Measurements from ENCODE around the gene SEC23IP. TPM values are rescaled to one million over a fixed set of nuclear protein-coding genes. Genes with fewer than 3 reads are reported as not detected.

The SEC23IP gene
- total RNA-seq, 1 donor from 2014 or later, result 86.2 TPM

DNA sequence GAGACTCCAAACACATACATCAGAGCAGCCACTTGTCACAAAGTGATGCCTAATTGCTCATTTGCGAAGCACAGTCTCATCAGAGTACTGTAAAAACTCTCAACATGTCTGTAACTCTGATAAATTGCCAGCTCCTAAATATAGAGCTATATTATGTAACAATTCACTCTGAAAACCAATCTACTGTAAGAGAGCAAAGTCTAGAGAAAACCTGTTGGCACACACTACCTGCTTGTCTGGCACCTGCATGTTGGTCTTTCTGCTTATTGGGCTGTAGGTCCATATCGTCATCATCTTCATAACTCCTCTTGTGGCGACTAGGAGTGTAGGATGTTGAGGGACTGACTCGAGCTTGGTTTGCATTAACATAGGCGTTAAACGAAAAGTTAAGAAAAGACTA is 39.7 kb upstream of the SEC23IP start:
- Mint-ChIP-seq H3K4me1 (peaks cover 4% of the 10 kb centered on the region), H3K27me3 (ENCODE audit: low read depth) (no peaks in the 10 kb centered on the region), H3K4me3 (no peak overlapping the region), H3K27ac (ENCODE audit: unreplicated experiment) (no peak overlapping the region), H3K36me3 (ENCODE audit: low read depth) (peaks cover 20% of the 10 kb centered on the region), H3K9me3 (no peaks in the 10 kb centered on the region)
- no peak for TF ChIP-seq CTCF (conservative IDR thresholded peaks at IDR 0.05)
- no peak for DNase-seq (ENCODE audit: low read depth, low spot score)

- H3K4me1 Mint-ChIP-seq, result peaks cover 4% of the 10 kb centered on the region
- H3K9me3 Mint-ChIP-seq, result no peaks in the 10 kb centered on the region
- H3K27ac Mint-ChIP-seq (ENCODE audit: unreplicated experiment), result no peak overlapping the region
- H3K27me3 Mint-ChIP-seq (ENCODE audit: low read depth), result no peaks in the 10 kb centered on the region
- peaks cover 20% of the 10 kb centered on the region for H3K36me3 Mint-ChIP-seq (ENCODE audit: low read depth)
- no peak overlapping the region for H3K4me3 Mint-ChIP-seq
- TF ChIP-seq CTCF (conservative IDR thresholded peaks at IDR 0.05), result no peak
- no peak for DNase-seq (ENCODE audit: low read depth, low spot score)
Measured at GRCh38 chr10:119853574-119853973, 39.0 kb upstream of the SEC23IP start.

DNA sequence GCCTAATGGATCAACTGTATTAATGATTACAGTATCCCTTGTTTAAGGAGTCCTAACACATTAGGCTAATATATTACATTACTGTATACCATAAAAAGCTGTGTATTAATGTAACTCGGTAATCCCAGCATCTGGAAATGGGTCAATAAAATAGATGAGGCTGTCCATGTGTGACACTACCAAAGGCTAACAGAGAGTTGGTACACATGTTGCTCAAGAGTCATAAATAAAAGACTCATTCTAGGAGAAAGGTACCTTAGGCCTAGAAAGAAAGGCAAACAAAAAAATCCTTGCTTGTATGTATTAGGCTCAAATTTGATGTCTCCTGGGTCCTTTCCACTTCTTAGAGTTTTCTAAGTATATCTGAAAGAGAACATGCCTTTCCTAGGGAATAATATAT is 34.5 kb upstream of the SEC23IP start:
- no peak overlapping the region for H3K27ac Mint-ChIP-seq (ENCODE audit: unreplicated experiment)
- H3K4me3 Mint-ChIP-seq, result no peak overlapping the region
- no peaks in the 10 kb centered on the region for H3K9me3 Mint-ChIP-seq

DNA sequence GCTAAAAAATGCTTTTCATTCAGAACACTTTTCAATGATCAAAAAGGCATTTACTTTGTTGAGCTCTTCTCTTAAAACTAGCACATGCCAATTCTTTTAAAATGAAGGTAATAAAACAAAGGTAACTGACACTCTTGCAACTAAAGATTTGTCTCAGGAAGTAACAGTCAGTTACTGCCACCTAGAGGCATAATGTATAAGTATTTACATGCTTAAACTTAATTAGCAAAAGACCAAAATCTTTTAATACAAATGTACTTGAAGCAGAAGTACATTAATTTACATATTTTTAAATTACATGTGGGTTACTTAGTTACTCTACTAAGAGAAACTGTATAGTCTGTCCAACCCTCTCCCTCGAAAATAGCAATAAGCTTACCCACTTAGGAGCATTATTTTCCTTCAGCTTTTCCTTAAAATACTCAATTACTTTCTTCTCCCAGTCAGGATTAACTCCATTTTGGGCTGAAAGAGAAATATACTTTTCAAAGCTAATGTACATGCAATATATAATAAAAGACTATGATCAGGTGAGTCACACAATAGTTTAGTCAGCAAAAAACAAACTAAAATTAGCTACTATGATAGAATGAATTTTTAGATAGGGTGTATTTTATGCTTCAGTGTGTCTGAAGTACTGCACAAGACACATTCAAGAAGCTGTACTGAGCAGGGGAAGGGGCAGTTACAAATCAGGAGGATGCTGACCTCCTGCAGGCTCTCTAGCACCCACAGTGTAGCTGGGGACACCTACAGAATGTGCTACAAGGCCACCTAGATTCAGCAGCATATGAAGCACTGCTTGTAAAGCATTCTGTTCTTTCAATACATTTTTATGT is 32.9 kb upstream of the SEC23IP start:
- H3K36me3 Mint-ChIP-seq (ENCODE audit: low read depth), result peaks cover 15% of the 10 kb centered on the region
- H3K27me3 Mint-ChIP-seq (ENCODE audit: low read depth), result no peaks in the 10 kb centered on the region
- peak; percentile 82 for TF ChIP-seq CTCF (conservative IDR thresholded peaks at IDR 0.05)
- no peak overlapping the region for H3K27ac Mint-ChIP-seq (ENCODE audit: unreplicated experiment)
- H3K4me3 Mint-ChIP-seq, result no peak overlapping the region
- peaks cover 16% of the 10 kb centered on the region for H3K4me1 Mint-ChIP-seq
- peaks cover 6% of the 10 kb centered on the region for H3K9me3 Mint-ChIP-seq
- DNase-seq (ENCODE audit: low read depth, low spot score), result no peak

More for the DNA sequence above, 34.5 kb upstream of the SEC23IP start:
- Mint-ChIP-seq H3K4me1 (peaks cover 13% of the 10 kb centered on the region), H3K36me3 (ENCODE audit: low read depth) (peaks cover 10% of the 10 kb centered on the region), H3K27me3 (ENCODE audit: low read depth) (no peaks in the 10 kb centered on the region)
- no peak for DNase-seq (ENCODE audit: low read depth, low spot score)
- TF ChIP-seq CTCF (conservative IDR thresholded peaks at IDR 0.05), result no peak

- no peak for DNase-seq (ENCODE audit: low read depth, low spot score)
- Mint-ChIP-seq H3K9me3 (peaks cover 9% of the 10 kb centered on the region), H3K27ac (ENCODE audit: unreplicated experiment) (no peak overlapping the region), H3K27me3 (ENCODE audit: low read depth) (no peaks in the 10 kb centered on the region), H3K4me3 (no peak overlapping the region), H3K36me3 (ENCODE audit: low read depth) (peaks cover 21% of the 10 kb centered on the region), H3K4me1 (peaks cover 18% of the 10 kb centered on the region)
- no peak for TF ChIP-seq CTCF (conservative IDR thresholded peaks at IDR 0.05)
Measured at GRCh38 chr10:119860866-119861607, 31.5 kb upstream of the SEC23IP start.
